IPS-15b (cell line): ENCODE data around the gene TMPRSS5.
"Not testable (repeated sequence)": the region's sequence is repeated elsewhere in the genome, so short reads cannot be mapped to it uniquely, and the experiment has no call there.

ENCODE experiments used
- H3K27me3 ChIP-seq: one replicate; pipeline ENCODE4 v1.6.1; 2013; ENCODE audit warnings: low read length; ENCODE audit not compliant: control insufficient read depth, insufficient read depth
- H3K36me3 ChIP-seq: one replicate; pipeline ENCODE4 v1.6.1; 2013; ENCODE audit warnings: low read length; ENCODE audit not compliant: control insufficient read depth, insufficient read depth
- H3K4me1 ChIP-seq: one replicate; pipeline ENCODE4 v1.6.1; 2013; ENCODE audit warnings: mild to moderate bottlenecking, low read length; ENCODE audit not compliant: control insufficient read depth, insufficient read depth
- H3K4me3 ChIP-seq: one replicate; pipeline ENCODE4 v1.5.1; 2013; ENCODE audit warnings: low read depth, low read length
- H3K9ac ChIP-seq: one replicate; pipeline ENCODE4 v1.6.1; 2013; ENCODE audit warnings: low read depth, mild to moderate bottlenecking, low read length
- H3K9me3 ChIP-seq: one replicate; pipeline ENCODE4 v1.6.1; 2013; ENCODE audit warnings: mild to moderate bottlenecking, low read length; ENCODE audit not compliant: control insufficient read depth, insufficient read depth

The TMPRSS5 gene

GRCh38 chr11:113722221-113722620 is 16.1 kb upstream of the TMPRSS5 start:
- H3K27me3 ChIP-seq = no peaks in the 10 kb centered on the region
- no peaks in the 10 kb centered on the region for H3K9me3 ChIP-seq
- no peaks in the 10 kb centered on the region for H3K36me3 ChIP-seq
- no peaks in the 10 kb centered on the region for H3K4me1 ChIP-seq
- no peak overlapping the region for H3K4me3 ChIP-seq
- H3K9ac ChIP-seq = no peak overlapping the region

- H3K36me3 ChIP-seq = no peaks in the 10 kb centered on the region
- H3K4me1 ChIP-seq = no peaks in the 10 kb centered on the region
- H3K4me3 ChIP-seq = no peak overlapping the region
- H3K9ac ChIP-seq = no peak overlapping the region
- no peaks in the 10 kb centered on the region for H3K9me3 ChIP-seq
- H3K27me3 ChIP-seq = no peaks in the 10 kb centered on the region
These were observed 15.5 kb upstream of the TMPRSS5 start for GRCh38 chr11:113721462-113722066.

DNA sequence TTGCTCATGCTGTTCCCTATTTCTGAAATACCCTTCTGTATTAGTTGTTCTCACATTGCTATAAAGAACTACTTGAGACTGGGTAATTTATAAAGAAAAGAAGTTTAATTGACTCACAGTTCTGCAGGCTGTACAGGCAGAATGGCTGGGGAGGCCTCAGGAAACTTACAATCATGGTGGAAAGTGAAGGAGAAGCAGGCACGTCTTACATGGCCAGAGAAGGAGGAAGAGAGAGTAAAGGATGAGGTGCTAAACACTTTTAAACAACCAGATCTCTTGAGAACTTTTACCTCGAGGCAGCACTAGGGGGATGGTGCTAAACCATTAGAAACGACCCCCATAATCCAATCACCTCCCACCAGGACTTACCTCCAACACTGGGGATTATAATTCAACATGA is 14.4 kb upstream of the TMPRSS5 start:
- H3K9me3 ChIP-seq, H3K4me3 ChIP-seq, H3K4me1 ChIP-seq, H3K9ac ChIP-seq, H3K27me3 ChIP-seq, H3K36me3 ChIP-seq: not testable (repeated sequence)

DNA sequence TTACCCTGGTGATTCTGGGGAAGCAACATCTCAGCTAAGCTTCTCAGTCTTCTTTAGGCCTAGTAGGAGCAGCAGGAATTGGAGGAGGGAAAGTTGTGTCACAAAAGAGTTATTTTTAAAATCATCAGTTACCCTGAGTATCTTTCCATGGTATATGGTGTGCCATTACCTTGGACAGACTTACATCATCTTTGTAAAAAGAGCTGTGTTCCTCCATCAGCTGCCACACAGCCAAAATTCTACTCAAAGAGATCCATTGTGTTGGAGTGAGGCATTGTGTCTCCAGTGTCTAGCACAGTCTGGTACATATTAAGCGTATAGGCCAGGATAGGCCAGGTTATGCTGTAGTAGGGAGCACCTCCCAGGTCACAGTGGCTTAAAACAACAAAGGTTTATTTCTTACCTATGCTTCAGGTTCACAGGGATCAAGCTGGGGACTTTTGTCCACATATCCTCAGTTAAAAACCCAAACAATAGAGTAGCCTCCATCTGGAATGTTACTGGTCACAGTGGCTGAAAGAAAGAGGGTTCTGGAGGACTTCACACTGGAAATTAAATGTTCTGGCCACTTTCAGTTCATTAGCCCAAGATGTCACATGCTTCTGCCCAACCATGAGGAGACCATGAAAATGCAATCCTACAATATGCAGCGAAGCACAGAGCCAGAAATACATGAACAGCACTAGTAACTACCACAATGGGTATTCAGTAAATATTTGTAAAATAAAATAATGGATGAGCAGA is 9.9 kb upstream of the TMPRSS5 start:
- H3K9ac ChIP-seq = no peak overlapping the region
- no peaks in the 10 kb centered on the region for H3K27me3 ChIP-seq
- H3K36me3 ChIP-seq = no peaks in the 10 kb centered on the region
- H3K4me3 ChIP-seq = no peak overlapping the region
- H3K4me1 ChIP-seq = no peaks in the 10 kb centered on the region
- no peaks in the 10 kb centered on the region for H3K9me3 ChIP-seq

DNA sequence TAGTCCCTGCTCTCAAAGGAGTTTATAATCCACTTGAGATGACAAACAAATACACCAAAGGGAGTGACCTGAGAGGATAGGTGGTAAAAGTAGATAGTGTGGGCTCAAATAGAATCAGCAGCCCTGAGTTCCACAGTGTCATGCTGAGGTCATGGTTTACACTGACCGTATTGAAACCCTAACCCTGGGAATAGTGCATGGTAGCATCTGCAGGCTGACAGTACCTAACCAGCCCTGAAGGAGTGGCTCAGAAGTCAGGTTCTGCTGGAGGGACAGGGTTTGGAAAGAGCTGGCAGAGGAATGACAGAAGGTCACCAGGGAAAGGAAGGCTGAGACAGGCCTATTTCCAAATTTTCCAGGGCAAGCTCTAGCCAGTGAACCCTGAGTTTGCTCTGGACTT is 9.2 kb upstream of the TMPRSS5 start:
- no peaks in the 10 kb centered on the region for H3K9me3 ChIP-seq
- H3K4me3 ChIP-seq = no peak overlapping the region
- no peaks in the 10 kb centered on the region for H3K36me3 ChIP-seq
- H3K9ac ChIP-seq = no peak overlapping the region
- H3K27me3 ChIP-seq = no peaks in the 10 kb centered on the region
- H3K4me1 ChIP-seq = no peaks in the 10 kb centered on the region

DNA sequence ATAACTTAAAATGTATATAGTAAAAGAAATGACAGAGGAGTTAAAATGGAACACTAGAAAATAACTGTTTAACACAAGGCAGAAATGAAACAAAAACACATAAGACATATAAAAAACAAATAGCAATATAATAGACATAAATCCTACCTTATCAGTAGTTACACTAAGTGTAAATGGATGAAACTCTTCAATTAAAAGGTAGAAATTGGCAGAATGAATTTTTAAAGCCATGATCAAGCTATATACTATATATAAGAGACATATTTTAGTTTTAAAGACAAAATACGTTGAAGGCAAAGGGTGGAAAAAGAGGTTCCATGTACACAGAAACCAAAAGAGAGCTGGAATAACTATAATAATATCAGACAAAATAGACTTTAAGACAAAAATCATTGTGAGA is 4.9 kb upstream of the TMPRSS5 start:
- Histone ChIP-seq H3K27me3 (no peaks in the 10 kb centered on the region), H3K4me3 (no peak overlapping the region)

GRCh38 chr11:113703551-113703950 is 2.6 kb downstream of the TMPRSS5 start:
- not testable (repeated sequence) for H3K36me3 ChIP-seq, H3K9ac ChIP-seq, H3K9me3 ChIP-seq, H3K27me3 ChIP-seq, H3K4me1 ChIP-seq, H3K4me3 ChIP-seq

More for the DNA sequence above, 4.9 kb upstream of the TMPRSS5 start:
- Histone ChIP-seq H3K9ac (no peak overlapping the region), H3K4me1 (no peaks in the 10 kb centered on the region), H3K9me3 (peaks cover 3% of the 10 kb centered on the region), H3K36me3 (no peaks in the 10 kb centered on the region)

DNA sequence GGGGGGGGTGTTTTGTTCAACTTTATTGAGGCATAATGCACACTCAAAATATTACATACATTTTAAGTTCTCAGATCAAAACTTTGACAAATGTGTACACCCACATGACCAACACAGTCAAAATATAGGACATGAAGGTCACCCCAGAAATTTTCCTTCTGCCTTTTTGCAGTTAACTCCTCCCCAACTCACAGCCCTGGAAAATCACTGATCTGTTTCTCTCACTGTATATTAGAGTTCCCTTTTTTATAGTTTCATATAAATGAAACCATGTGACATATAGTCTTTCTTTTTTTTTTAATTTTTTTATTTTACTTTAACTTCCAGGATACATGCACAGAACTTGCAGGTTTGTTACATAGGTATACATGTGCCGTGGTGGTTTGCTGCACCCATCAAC is 4.6 kb downstream of the TMPRSS5 start:
- Histone ChIP-seq H3K36me3 (no peaks in the 10 kb centered on the region), H3K9me3 (no peaks in the 10 kb centered on the region), H3K9ac (no peak overlapping the region), H3K27me3 (no peaks in the 10 kb centered on the region), H3K4me1 (no peaks in the 10 kb centered on the region), H3K4me3 (no peak overlapping the region)

DNA sequence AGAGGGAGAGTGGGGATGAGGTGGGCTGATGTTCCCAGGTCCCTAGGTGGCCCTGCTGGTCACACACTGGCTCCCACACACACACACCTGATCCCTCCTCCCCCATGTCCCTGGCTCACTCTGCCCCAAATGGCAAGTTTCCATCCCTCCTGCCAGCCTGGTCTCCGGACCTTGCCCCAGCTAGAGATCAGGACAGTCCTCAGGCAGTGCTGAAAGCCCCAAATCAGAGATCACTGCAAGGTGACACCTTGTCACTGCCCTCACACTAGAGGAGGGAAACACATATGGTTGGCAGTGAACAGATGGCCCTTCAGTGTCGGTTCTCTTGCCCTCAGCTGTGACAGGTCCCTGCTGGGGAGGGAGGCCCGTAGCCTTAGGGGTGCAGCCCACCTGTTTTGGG is 7.6 kb downstream of the TMPRSS5 start:
- Histone ChIP-seq H3K36me3 (no peaks in the 10 kb centered on the region), H3K27me3 (no peaks in the 10 kb centered on the region), H3K9ac (no peak overlapping the region), H3K4me3 (no peak overlapping the region), H3K4me1 (no peaks in the 10 kb centered on the region), H3K9me3 (no peaks in the 10 kb centered on the region)

GRCh38 chr11:113697756-113698407 is 8.2 kb downstream of the TMPRSS5 start:
- no peaks in the 10 kb centered on the region for H3K36me3 ChIP-seq
- H3K9me3 ChIP-seq = no peaks in the 10 kb centered on the region
- no peaks in the 10 kb centered on the region for H3K27me3 ChIP-seq
- no peaks in the 10 kb centered on the region for H3K4me1 ChIP-seq
- no peak overlapping the region for H3K9ac ChIP-seq
- H3K4me3 ChIP-seq = no peak overlapping the region

DNA sequence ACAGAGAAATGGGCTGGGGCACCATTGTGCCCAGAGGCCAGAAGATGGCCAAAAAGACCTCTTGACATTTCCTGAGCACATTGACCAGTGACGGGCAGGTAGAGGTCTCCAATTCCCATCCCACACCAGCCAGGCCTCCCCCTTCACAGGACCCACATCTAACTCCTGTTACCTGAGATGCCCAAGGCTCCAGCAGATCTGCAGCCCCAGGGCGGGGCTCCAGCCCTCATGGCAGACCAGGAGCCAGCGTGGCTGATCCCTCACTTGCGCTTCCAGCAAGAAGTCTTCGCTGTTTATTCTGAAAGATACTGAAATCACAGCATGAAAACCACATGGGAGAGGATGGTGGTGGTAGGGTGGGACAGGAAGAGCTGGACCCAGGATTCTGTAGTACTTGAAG is 9.0 kb downstream of the TMPRSS5 start:
- no peaks in the 10 kb centered on the region for H3K27me3 ChIP-seq
- no peaks in the 10 kb centered on the region for H3K9me3 ChIP-seq
- H3K4me1 ChIP-seq = no peaks in the 10 kb centered on the region
- no peaks in the 10 kb centered on the region for H3K36me3 ChIP-seq
- no peak overlapping the region for H3K4me3 ChIP-seq
- H3K9ac ChIP-seq = no peak overlapping the region

DNA sequence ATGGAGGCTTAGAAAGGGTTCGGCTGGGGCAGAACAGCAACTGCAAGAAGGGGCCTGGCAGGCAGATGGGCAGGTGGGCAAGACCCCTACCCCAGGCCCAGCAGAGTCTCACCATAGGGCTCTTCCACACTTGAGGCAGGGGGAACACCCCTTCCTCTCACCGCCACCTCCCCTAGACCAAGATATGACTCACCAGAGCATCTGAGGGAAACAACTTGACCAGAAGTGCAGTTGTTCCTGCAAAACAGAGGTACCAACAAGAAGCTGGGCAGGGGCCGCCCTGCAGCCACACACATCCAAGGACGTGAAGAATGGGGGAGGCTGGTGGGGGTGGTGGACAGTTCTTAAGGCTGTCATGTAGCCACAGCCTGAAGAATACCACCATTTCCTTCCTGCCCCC is 10.9 kb downstream of the TMPRSS5 start:
- no peak overlapping the region for H3K4me3 ChIP-seq
- H3K27me3 ChIP-seq = no peaks in the 10 kb centered on the region
- H3K36me3 ChIP-seq = no peaks in the 10 kb centered on the region
- no peaks in the 10 kb centered on the region for H3K9me3 ChIP-seq
- no peak overlapping the region for H3K9ac ChIP-seq
- peaks cover 2% of the 10 kb centered on the region for H3K4me1 ChIP-seq
